Retinal pigment epithelial cell (primary cell): ENCODE measurements around the gene CEP290.

Experiments
- DNase-seq: peaks from one replicate; pipeline ENCODE4 v3.0.0-alpha.2; 2010; ENCODE audit warnings: low read depth
- H3K4me3 ChIP-seq: 2 replicates; pipeline ENCODE4 v1.5.1; 2011; ENCODE audit warnings: mild to moderate bottlenecking, low read length, control low read depth, moderate library complexity
- TF ChIP-seq, protein P1 (sequence below): conservative IDR thresholded peaks from 2 replicates; pipeline ENCODE4 v1.5.1; 2011; ENCODE audit warnings: low read depth, low read length, control low read depth, inconsistent platforms

The CEP290 gene

DNA sequence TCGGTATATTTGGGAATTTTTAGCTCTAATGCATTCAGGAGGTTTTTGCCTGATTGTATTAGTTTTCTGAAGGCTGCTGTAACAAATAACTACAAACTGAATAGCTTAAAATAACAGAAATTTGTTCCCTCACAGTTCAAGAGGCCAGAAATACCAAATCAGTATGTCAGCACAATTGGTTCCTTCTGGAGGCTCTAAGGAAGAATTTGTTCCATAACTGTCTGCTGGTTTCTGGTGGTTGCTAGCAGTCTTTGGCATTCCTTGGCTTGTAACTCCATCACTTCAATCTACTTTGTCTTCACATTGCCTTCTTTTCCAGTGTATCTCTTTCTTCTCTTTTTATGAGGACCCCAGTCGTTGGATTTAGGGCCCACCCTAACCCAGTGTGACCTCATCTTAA lies 21.5 kb upstream of the CEP290 start:
- H3K4me3 ChIP-seq = no peak overlapping the region
- no peak for DNase-seq
- TF ChIP-seq, protein P1, sequence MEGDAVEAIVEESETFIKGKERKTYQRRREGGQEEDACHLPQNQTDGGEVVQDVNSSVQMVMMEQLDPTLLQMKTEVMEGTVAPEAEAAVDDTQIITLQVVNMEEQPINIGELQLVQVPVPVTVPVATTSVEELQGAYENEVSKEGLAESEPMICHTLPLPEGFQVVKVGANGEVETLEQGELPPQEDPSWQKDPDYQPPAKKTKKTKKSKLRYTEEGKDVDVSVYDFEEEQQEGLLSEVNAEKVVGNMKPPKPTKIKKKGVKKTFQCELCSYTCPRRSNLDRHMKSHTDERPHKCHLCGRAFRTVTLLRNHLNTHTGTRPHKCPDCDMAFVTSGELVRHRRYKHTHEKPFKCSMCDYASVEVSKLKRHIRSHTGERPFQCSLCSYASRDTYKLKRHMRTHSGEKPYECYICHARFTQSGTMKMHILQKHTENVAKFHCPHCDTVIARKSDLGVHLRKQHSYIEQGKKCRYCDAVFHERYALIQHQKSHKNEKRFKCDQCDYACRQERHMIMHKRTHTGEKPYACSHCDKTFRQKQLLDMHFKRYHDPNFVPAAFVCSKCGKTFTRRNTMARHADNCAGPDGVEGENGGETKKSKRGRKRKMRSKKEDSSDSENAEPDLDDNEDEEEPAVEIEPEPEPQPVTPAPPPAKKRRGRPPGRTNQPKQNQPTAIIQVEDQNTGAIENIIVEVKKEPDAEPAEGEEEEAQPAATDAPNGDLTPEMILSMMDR = no peak

DNA sequence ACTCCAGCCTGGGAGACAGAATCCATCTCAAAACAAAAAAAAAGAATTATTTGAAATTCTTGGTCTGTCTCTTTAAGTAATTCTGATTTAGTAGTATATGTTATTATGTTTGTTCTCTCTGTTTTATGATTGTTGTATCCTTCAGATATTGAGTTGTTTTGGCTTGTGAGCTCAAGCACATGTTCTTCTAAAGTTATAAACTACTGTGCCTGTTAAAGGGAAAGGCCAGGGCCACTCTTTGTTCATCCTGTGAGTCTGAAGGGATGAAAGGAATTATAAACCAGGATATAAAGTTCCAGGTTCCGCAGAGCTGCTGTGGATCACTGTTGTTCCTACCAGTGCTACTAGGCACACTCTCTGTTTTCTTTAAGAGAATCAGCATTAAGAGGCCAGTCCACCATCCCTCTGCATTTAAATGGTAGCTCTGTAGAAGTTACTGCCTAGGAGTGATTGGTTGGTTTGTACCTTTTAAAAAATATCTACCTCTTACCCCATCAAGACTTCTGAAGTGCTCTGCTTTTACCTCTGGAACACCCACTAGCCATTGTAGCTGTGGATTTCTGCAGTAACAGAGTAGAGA lies 14.3 kb upstream of the CEP290 start:
- TF ChIP-seq, protein P1 = no peak
- no peak overlapping the region for H3K4me3 ChIP-seq
- no peak for DNase-seq

- TF ChIP-seq, protein P1 = peak; percentile 33
- DNase-seq = no peak
- H3K4me3 ChIP-seq = no peak overlapping the region
Measured at GRCh38 chr12:88153959-88154358, 12.1 kb upstream of the CEP290 start.

DNA sequence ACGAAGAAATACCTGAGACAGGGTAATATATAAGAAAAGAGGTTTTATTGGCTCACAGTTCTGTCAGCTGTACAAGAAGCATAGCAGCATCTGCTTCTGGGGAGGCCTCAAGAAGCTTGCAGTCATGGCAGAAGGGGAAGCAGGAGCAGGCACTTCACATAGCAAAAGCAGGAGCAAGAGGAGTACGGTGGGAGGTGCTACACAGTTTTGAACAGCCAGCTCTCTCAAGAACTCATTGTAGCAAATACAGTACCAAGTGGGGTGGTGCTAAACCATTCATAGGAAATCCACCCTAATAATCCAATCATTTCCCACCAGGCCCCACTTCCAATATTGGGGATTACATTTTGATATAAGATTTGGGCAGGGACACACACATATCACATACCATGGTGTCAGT lies 8.2 kb upstream of the CEP290 start:
- DNase-seq = no peak
- H3K4me3 ChIP-seq = no peak overlapping the region
- TF ChIP-seq, protein P1 = no peak

DNA sequence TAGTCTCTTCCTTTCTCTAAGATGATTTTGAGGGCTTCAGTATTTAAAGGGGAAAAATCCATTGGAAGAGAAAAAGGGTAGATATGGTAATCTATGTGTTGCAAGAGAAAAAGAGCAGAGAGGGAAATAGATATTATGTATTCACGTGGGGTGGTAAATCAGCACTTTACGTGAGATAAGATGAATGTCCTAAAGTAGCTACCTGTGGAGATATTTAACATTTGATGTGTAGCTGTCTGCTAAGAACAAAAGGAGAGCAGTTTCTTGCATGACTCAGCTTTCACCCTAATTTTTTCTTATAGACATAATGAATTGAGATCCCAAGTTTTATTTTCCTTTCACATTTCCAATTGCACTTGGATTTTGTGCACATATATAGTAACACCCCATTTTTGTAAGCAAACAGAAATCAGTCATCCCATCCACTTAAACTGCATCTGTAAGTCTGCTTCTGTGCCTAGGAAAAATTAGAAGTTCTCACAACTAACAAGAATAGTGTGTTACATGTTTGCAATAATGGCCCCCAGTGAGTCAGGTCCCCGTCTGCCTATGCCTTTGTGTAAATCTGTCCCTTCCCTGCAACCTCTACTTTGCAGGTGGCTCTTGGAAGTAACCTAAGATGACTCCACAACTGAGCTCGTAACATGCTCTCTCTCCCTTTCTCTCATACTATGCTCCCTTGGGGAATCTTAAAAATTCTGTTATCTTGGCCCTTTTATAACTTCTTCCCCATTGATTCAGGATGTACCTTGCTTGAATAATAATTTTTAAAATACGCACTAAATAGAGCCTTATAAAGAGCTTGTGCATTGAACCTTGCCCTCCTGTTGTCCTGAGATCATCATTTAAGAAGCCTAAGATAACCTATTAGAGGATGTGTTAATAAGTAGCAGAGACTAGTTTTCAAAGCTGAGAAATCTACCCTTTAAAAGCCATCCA lies 3.9 kb upstream of the CEP290 start:
- H3K4me3 ChIP-seq = no peak overlapping the region
- TF ChIP-seq, protein P1 = no peak
- no peak for DNase-seq

GRCh38 chr12:88144546-88145468 lies 2.9 kb upstream of the CEP290 start:
- TF ChIP-seq, protein P1 = no peak
- H3K4me3 ChIP-seq = no peak overlapping the region
- DNase-seq = no peak
